ENCODE data around the gene UBE3D.

DNA sequence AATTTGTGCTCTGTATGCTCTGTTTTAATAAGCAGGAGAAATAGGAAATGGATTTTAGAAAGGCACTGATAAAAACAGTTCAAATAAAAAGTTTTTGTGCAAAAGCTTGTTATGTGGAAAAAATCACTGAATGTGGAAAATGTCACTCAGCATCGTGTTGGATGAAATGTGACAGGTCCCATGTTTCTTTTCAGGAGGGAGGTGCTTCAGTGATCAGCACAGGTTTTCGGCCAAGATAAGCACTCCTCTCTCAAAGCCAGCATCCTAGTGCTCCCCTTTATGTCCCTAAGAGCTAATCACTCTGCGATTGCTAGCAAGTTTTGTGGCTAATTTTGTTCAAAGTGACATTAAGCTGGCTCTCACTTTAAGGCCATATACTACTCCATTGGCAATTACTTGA, 12.0 kb downstream of the UBE3D start:
- TF ChIP-seq, protein P1, sequence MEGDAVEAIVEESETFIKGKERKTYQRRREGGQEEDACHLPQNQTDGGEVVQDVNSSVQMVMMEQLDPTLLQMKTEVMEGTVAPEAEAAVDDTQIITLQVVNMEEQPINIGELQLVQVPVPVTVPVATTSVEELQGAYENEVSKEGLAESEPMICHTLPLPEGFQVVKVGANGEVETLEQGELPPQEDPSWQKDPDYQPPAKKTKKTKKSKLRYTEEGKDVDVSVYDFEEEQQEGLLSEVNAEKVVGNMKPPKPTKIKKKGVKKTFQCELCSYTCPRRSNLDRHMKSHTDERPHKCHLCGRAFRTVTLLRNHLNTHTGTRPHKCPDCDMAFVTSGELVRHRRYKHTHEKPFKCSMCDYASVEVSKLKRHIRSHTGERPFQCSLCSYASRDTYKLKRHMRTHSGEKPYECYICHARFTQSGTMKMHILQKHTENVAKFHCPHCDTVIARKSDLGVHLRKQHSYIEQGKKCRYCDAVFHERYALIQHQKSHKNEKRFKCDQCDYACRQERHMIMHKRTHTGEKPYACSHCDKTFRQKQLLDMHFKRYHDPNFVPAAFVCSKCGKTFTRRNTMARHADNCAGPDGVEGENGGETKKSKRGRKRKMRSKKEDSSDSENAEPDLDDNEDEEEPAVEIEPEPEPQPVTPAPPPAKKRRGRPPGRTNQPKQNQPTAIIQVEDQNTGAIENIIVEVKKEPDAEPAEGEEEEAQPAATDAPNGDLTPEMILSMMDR (optimal IDR thresholded peaks at IDR 0.05 in 1 of 3, IDR thresholded peaks at IDR 0.05 in 1 of 3, conservative IDR thresholded peaks at IDR 0.05 in 1 of 3; ENCODE audit: extremely low read depth in 1 of 3, insufficient read depth in 2 of 3, low read length in 3 of 3) = no peak
- no peak for TF ChIP-seq EZH2 (IDR thresholded peaks at IDR 0.05; ENCODE audit: low read length)

Measured in keratinocyte (primary cell).